Uterus (tissue), 4 donors: ENCODE data around the gene FARS2. TPM values are rescaled to one million over a fixed set of nuclear protein-coding genes. Genes with fewer than 3 reads are reported as not detected.

Experiments used
- DNase-seq, 2 donors: peaks; one replicate each; pipeline ENCODE4 v3.0.0-alpha.2; 2019 to 2020
- H3K27ac ChIP-seq, 2 donors: fragments of 200-600 bp; sonication (generic); 1 replicate in 1 of 2; 2 replicates in 1 of 2; pipeline ENCODE4 v1.5.1; 2016 to 2018
- H3K27me3 ChIP-seq, 2 donors: fragments of 200-600 bp; sonication (generic); one replicate each; pipeline ENCODE4 v1.5.1; 2018 to 2019; ENCODE audit warnings: control low read depth in 1 of 2
- H3K36me3 ChIP-seq, 2 donors: fragments of 200-600 bp; sonication (generic); one replicate each; pipeline ENCODE4 v1.5.1; 2019; ENCODE audit warnings: control low read depth in 1 of 2
- H3K4me1 ChIP-seq, 2 donors: fragments of 200-600 bp; sonication (generic); one replicate each; pipeline ENCODE4 v1.5.1; 2018 to 2019; ENCODE audit warnings: control low read depth in 1 of 2
- H3K4me3 ChIP-seq, 2 donors: fragments of 200-600 bp; sonication (generic); 1 replicate in 1 of 2; 2 replicates in 1 of 2; pipeline ENCODE4 v1.5.1; 2018 to 2019; ENCODE audit warnings: mild to moderate bottlenecking in 1 of 2
- H3K9me3 ChIP-seq, 2 donors: fragments of 200-600 bp; sonication (generic); one replicate each; pipeline ENCODE4 v1.5.1; 2019; ENCODE audit warnings: control low read depth in 1 of 2
- POLR2A ChIP-seq, 2 donors: fragments of 450-650 bp; IDR thresholded peaks; one replicate each; pipeline ENCODE4 v1.6.1; 2016; ENCODE audit warnings: antibody characterized with exemption in 2 of 2, mild to moderate bottlenecking in 1 of 2, moderate library complexity in 1 of 2
- intact Hi-C: fragments of 100-400 bp; cut with DNase I; formaldehyde crosslinking; loops from one replicate; pipeline ENCODE4 v1.15.1; 2023; ENCODE audit warnings: low total_unique reads
- total RNA-seq, 4 donors: library from RNA; depleted of rRNA in 3 of 4; stranded (reverse); fragments of >200 nt in 3 of 4; gene quantifications; one replicate each; pipeline versions ENCODE4 v1.1.0 to v1.2.4, GENCODE V29; 2014 to 2023
- TF ChIP-seq, protein P1 (sequence below), 4 experiments: fragments of 200-600 bp in 2 of 4; fragments of 450-650 bp in 2 of 4; sonication (generic) in 2 of 4; IDR thresholded peaks; one replicate each; pipeline ENCODE4 v1.5.1; 2016 to 2019; ENCODE audit warnings: antibody characterized with exemption in 4 of 4, mild to moderate bottlenecking in 2 of 4, moderate library complexity in 1 of 4
- donor health status: DM: yes; HTN: yes; CAD: no.

The FARS2 gene
- total RNA-seq, 4 donors from 2014 or later = 14.4 to 32.5 (median 25.6) TPM

GRCh38 chr6:5457983-5458683 is 196.8 kb downstream of the FARS2 start:
- intact Hi-C loops = no loop called here
- Histone ChIP-seq H3K27me3 (no peaks in the 10 kb centered on the region), H3K36me3 (no peaks in the 10 kb centered on the region), H3K9me3 (no peaks in the 10 kb centered on the region), H3K4me1 (no peaks in the 10 kb centered on the region), H3K27ac (no peak overlapping the region), H3K4me3 (no peak overlapping the region)
- TF ChIP-seq, protein P1, sequence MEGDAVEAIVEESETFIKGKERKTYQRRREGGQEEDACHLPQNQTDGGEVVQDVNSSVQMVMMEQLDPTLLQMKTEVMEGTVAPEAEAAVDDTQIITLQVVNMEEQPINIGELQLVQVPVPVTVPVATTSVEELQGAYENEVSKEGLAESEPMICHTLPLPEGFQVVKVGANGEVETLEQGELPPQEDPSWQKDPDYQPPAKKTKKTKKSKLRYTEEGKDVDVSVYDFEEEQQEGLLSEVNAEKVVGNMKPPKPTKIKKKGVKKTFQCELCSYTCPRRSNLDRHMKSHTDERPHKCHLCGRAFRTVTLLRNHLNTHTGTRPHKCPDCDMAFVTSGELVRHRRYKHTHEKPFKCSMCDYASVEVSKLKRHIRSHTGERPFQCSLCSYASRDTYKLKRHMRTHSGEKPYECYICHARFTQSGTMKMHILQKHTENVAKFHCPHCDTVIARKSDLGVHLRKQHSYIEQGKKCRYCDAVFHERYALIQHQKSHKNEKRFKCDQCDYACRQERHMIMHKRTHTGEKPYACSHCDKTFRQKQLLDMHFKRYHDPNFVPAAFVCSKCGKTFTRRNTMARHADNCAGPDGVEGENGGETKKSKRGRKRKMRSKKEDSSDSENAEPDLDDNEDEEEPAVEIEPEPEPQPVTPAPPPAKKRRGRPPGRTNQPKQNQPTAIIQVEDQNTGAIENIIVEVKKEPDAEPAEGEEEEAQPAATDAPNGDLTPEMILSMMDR (IDR thresholded peaks at IDR 0.05) = no peak
- no peak for TF ChIP-seq POLR2A (IDR thresholded peaks at IDR 0.05)
- DNase-seq = no peak

DNA sequence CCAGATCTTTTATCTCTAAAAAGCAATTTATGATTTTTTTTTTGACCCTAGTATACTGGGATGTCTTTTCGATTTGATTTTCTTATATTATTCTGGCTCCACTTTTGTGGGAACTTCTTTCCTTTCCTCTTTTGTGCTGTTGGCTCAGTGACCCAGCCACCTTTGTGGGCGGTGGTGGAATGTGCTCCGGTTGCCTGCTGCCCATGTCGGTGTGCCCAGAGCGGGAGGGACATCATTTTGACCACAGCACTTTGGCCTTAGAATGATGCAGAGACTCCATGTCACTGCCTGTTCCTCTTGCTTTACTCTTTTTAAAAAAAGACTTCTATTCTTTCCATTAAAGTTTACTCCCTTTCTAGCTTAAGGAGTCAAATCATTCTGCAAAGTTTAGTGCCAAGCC is 198.0 kb downstream of the FARS2 start:
- Histone ChIP-seq H3K9me3 (no peaks in the 10 kb centered on the region), H3K4me1 (no peaks in the 10 kb centered on the region), H3K27ac (no peak overlapping the region), H3K4me3 (no peak overlapping the region), H3K27me3 (no peaks in the 10 kb centered on the region), H3K36me3 (no peaks in the 10 kb centered on the region)
- no peak for DNase-seq
- no peak for TF ChIP-seq POLR2A (IDR thresholded peaks at IDR 0.05)
- TF ChIP-seq, protein P1 (IDR thresholded peaks at IDR 0.05) = no peak
- intact Hi-C loops = no loop called here

DNA sequence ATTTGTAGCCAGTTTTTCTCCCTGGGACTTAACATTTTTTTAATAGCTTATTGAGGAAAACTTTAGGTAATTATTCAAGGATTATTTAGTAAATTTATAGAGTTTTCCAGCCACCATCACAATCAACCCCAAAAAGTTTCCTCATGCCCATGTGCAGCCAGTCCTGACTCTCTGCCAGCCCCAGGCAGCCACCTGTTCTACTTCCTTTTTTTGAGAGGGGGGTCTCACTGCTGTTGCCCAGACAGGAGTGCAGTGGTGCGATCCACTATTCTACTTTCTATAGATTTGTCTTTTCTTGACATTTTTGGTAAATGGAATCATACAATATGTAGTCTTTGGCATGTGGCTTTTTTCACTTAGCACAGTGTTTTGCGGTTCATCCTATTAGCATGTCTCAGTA is 200.1 kb downstream of the FARS2 start:
- intact Hi-C loops = no loop called here

DNA sequence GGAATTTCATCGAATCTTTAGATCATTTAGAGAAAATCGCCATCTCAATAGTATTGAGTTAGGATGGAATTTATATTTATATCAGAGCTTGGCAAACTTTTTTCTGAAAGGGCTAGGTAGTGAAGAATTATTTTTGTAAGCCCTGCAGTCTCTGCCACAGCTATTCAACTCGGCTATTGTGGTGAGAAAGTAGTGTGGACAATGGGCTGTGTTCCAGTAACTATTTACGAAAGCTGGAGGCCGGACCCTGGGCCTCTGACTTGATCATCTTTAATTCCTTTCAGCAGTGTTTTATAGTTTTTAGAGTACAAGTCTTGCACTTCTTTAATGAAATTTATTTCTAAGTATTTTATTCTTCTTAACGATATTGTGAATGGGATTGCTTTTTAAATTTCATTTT is 201.5 kb downstream of the FARS2 start:
- Histone ChIP-seq H3K36me3 (no peaks in the 10 kb centered on the region), H3K9me3 (no peaks in the 10 kb centered on the region), H3K4me3 (no peak overlapping the region), H3K27me3 (no peaks in the 10 kb centered on the region), H3K4me1 (no peaks in the 10 kb centered on the region), H3K27ac (no peak overlapping the region)
- DNase-seq = no peak
- intact Hi-C loops = no loop called here
- TF ChIP-seq POLR2A (IDR thresholded peaks at IDR 0.05) = no peak
- TF ChIP-seq, protein P1 (IDR thresholded peaks at IDR 0.05) = no peak

More for the DNA sequence above, 200.1 kb downstream of the FARS2 start:
- no peak for DNase-seq
- no peaks in the 10 kb centered on the region for H3K9me3 ChIP-seq
- no peak overlapping the region for H3K27ac ChIP-seq
- H3K36me3 ChIP-seq = no peaks in the 10 kb centered on the region
- TF ChIP-seq POLR2A (IDR thresholded peaks at IDR 0.05) = no peak
- TF ChIP-seq, protein P1 (IDR thresholded peaks at IDR 0.05) = no peak
- H3K27me3 ChIP-seq = no peaks in the 10 kb centered on the region
- H3K4me3 ChIP-seq = no peak overlapping the region
- no peaks in the 10 kb centered on the region for H3K4me1 ChIP-seq

DNA sequence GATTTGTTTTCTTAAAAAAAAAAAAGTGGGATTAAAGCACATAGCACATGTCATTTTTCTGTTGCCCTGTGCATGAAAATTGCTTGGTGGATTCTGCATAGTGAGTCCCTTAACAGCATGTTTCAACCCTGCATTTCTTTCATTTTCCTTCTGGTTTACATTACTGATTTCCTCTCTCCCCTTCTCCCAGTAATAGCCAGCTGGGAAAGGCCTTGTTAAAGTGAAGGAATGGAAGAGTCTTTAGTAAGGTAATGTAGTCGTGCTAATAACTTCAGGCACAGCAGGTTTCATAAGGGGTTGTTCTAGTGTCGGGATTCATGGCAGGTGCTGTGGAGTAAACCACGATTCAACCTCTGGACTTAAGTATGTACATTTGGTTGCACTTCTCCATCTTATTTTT is 202.4 kb downstream of the FARS2 start:
- TF ChIP-seq, protein P1 (IDR thresholded peaks at IDR 0.05) = no peak
- TF ChIP-seq POLR2A (IDR thresholded peaks at IDR 0.05) = no peak
- no peaks in the 10 kb centered on the region for H3K9me3 ChIP-seq
- intact Hi-C loops = no loop called here

More for the DNA sequence above, 202.4 kb downstream of the FARS2 start:
- no peak for DNase-seq
- no peak overlapping the region for H3K4me3 ChIP-seq
- H3K36me3 ChIP-seq = no peaks in the 10 kb centered on the region
- H3K4me1 ChIP-seq = no peaks in the 10 kb centered on the region
- H3K27ac ChIP-seq = no peak overlapping the region
- H3K27me3 ChIP-seq = no peaks in the 10 kb centered on the region
